K562 (cell line): ENCODE measurements around the gene RPS6KA2. TPM values are rescaled to one million over a fixed set of nuclear protein-coding genes. Genes with fewer than 3 reads are reported as not detected.

Experiments
- CCAR2 ChIP-seq: fragments of 200-400 bp; formaldehyde crosslinking; IDR thresholded peaks from 2 replicates; pipeline ENCODE4 v1.6.1; 2017; ENCODE audit warnings: mild to moderate bottlenecking, low read depth, low read length
- HOMEZ ChIP-seq: fragments of 250-450 bp; sonication (Bioruptor Pico); IDR thresholded peaks from 2 replicates; pipeline ENCODE4 v1.4.0; 2020; ENCODE audit warnings: mild to moderate bottlenecking, moderate library complexity
- PML ChIP-seq: IDR thresholded peaks from 2 replicates; pipeline ENCODE4 v1.6.1; 2012; ENCODE audit warnings: low read length, inconsistent platforms
- PREB ChIP-seq: sonication (generic); formaldehyde crosslinking; IDR thresholded peaks from 2 replicates; pipeline ENCODE4 v1.8.1; 2023; ENCODE audit warnings: mild to moderate bottlenecking, missing genetic modification reagents
- RBFOX2 ChIP-seq: fragments of 200-400 bp; formaldehyde crosslinking; IDR thresholded peaks from 2 replicates; pipeline ENCODE4 v1.6.1; 2017; ENCODE audit warnings: low read depth, mild to moderate bottlenecking, low read length, moderate library complexity
- SMAD1 ChIP-seq: fragments of 150-350 bp; IDR thresholded peaks from 2 replicates; pipeline ENCODE4 v1.6.1; 2014; ENCODE audit warnings: low read length, low read depth; ENCODE audit not compliant: partially characterized antibody
- TRIM24 ChIP-seq, 2 experiments: fragments of 450-650 bp; IDR thresholded peaks; 2 replicates each; pipeline ENCODE4 v1.6.1; 2016
- VEZF1 ChIP-seq: fragments of 200-800 bp; sonication (Bioruptor generic); IDR thresholded peaks from 2 replicates; pipeline ENCODE4 v1.6.1; 2017; ENCODE audit warnings: missing genetic modification characterization, missing compliant biosample characterization
- ZBTB40 ChIP-seq, 2 experiments: fragments of 450-650 bp in 1 of 2; sonication (generic) in 1 of 2; formaldehyde crosslinking in 1 of 2; IDR thresholded peaks; 2 replicates each; pipeline versions ENCODE4 v1.7.1 to v1.9.0; 2016 to 2022; ENCODE audit warnings: inconsistent platforms in 1 of 2, mild to moderate bottlenecking in 1 of 2, missing genetic modification reagents in 1 of 2
- ZKSCAN8 ChIP-seq: fragments of 200-800 bp; sonication (Bioruptor generic); IDR thresholded peaks from 2 replicates; pipeline ENCODE4 v1.6.1; 2016; ENCODE audit warnings: missing genetic modification characterization, missing compliant biosample characterization
- ZNF398 ChIP-seq: fragments of 250-450 bp; sonication (Bioruptor Pico); IDR thresholded peaks from 2 replicates; pipeline ENCODE4 v1.8.0; 2021; ENCODE audit warnings: moderate library complexity, mild to moderate bottlenecking, inconsistent platforms
- polyA plus RNA-seq, 8 experiments: library from polyadenylated mRNA; depleted of rRNA in 4 of 8; stranded (reverse) in 5 of 8; unstranded in 3 of 8; fragments of >200 nt; fragmentation: Nextera tagmentation in 2 of 8; fragmentation: Illumina TruSeq in 1 of 8; extraction: Ambion mirVana in 2 of 8; extraction: Trizol in 1 of 8; gene quantifications; 2 replicates each; pipeline versions ENCODE4 v1.2.1 to v1.2.3, GENCODE V29; 2011 to 2014; ENCODE audit warnings: inconsistent platforms in 1 of 8, missing spikeins in 1 of 8
- total RNA-seq, 7 experiments: library from RNA; depleted of rRNA in 6 of 7; stranded (reverse); fragments of >200 nt in 6 of 7; fragmentation: Illumina TruSeq in 2 of 7; extraction: Trizol in 2 of 7; gene quantifications; 2 replicates each; pipeline versions ENCODE4 v1.2.1 to v1.2.3, GENCODE V29; 2011 to 2021; ENCODE audit warnings: low replicate concordance in 1 of 7

The RPS6KA2 gene
- total and polyA plus RNA-seq, 9 of the 15 experiments (the other 6 are each of a cell fraction or from before 2014, with no cell fraction given) = 0.29 to 1.00 (median 0.53) TPM

GRCh38 chr6:166381733-166382499 lies 245.1 kb downstream of the RPS6KA2 start (continued):
- TF ChIP-seq ZBTB40 (IDR thresholded peaks at IDR 0.05) = no peak
- TF ChIP-seq ZBTB40 (CRISPR knock-in tag; IDR thresholded peaks at IDR 0.05) = no peak
- no peak for TF ChIP-seq PREB (CRISPR knock-in tag)
- no peak for TF ChIP-seq TRIM24 (IDR thresholded peaks at IDR 0.05)
- TF ChIP-seq CCAR2 = no peak
- TF ChIP-seq VEZF1 (CRISPR knock-in tag) = no peak
- no peak for TF ChIP-seq ZNF398 (CRISPR knock-in tag)
- TF ChIP-seq RBFOX2 = peak; percentile 30
- no peak for TF ChIP-seq ZKSCAN8
- no peak for TF ChIP-seq PML
- peak; percentile 38 for TF ChIP-seq SMAD1
- no peak for TF ChIP-seq HOMEZ (CRISPR knock-in tag)
